Progenitor cell of endocrine pancreas (in vitro differentiated cells): ENCODE measurements around the gene GALNT14. TPM values are rescaled to one million over a fixed set of nuclear protein-coding genes. Genes with fewer than 3 reads are reported as not detected.

Source experiments
- DNase-seq: peaks from one replicate; pipeline ENCODE4 v3.0.0; 2021; ENCODE audit warnings: low spot score; ENCODE audit not compliant: unreplicated experiment
- H3K27ac Mint-ChIP-seq: 2 replicates; pipeline ENCODE4 v1.8.0; 2021; ENCODE audit warnings: mild to moderate bottlenecking, moderate library complexity, mixed read lengths
- H3K27me3 Mint-ChIP-seq: 2 replicates; pipeline ENCODE4 v1.8.0; 2021; ENCODE audit warnings: mixed read lengths
- H3K36me3 Mint-ChIP-seq: 2 replicates; pipeline ENCODE4 v1.8.0; 2022; ENCODE audit warnings: mixed read lengths; ENCODE audit not compliant: insufficient read depth
- H3K4me1 Mint-ChIP-seq: 2 replicates; pipeline ENCODE4 v1.8.0; 2021; ENCODE audit warnings: low read depth, mixed read lengths
- H3K4me3 Mint-ChIP-seq: 2 replicates; pipeline ENCODE4 v1.8.0; 2021; ENCODE audit warnings: low read depth, mild to moderate bottlenecking, moderate library complexity, mixed read lengths
- H3K9me3 Mint-ChIP-seq: 2 replicates; pipeline ENCODE4 v1.8.0; 2021; ENCODE audit warnings: low read depth, mixed read lengths
- CTCF ChIP-seq: fragments of 200-600 bp; sonication (generic); IDR thresholded peaks from one replicate; pipeline ENCODE4 v1.5.0; 2021; ENCODE audit warnings: antibody characterized with exemption, mild to moderate bottlenecking; ENCODE audit not compliant: unreplicated experiment
- total RNA-seq: library from RNA; stranded (reverse); gene quantifications from 2 replicates; pipeline ENCODE4 v1.2.1, GENCODE V29; 2021

The GALNT14 gene
- total RNA-seq, 1 donor from 2014 or later = 0.91 TPM

GRCh38 chr2:30869988-30870387, 268.3 kb downstream of the GALNT14 start:
- no peak overlapping the region for H3K27ac Mint-ChIP-seq
- DNase-seq = no peak
- H3K27me3 Mint-ChIP-seq = peaks cover 2% of the 10 kb centered on the region
- peaks cover 5% of the 10 kb centered on the region for H3K9me3 Mint-ChIP-seq
- no peak overlapping the region for H3K4me3 Mint-ChIP-seq
- no peak for TF ChIP-seq CTCF
- H3K4me1 Mint-ChIP-seq = peaks cover 11% of the 10 kb centered on the region
- no peaks in the 10 kb centered on the region for H3K36me3 Mint-ChIP-seq

- no peak for TF ChIP-seq CTCF
- Mint-ChIP-seq H3K27ac (no peak overlapping the region), H3K9me3 (no peaks in the 10 kb centered on the region), H3K36me3 (no peaks in the 10 kb centered on the region), H3K4me1 (peaks cover 6% of the 10 kb centered on the region), H3K4me3 (no peak overlapping the region), H3K27me3 (peaks cover 2% of the 10 kb centered on the region)
- no peak for DNase-seq
Measured at GRCh38 chr2:30867385-30867784, 270.9 kb downstream of the GALNT14 start.

- H3K4me3 Mint-ChIP-seq = no peak overlapping the region
- H3K9me3 Mint-ChIP-seq = no peaks in the 10 kb centered on the region
- no peaks in the 10 kb centered on the region for H3K36me3 Mint-ChIP-seq
- no peak for DNase-seq
- peaks cover 2% of the 10 kb centered on the region for H3K4me1 Mint-ChIP-seq
- no peak for TF ChIP-seq CTCF
- H3K27me3 Mint-ChIP-seq = peaks cover 2% of the 10 kb centered on the region
- no peak overlapping the region for H3K27ac Mint-ChIP-seq
Measured at GRCh38 chr2:30866974-30867373, 271.3 kb downstream of the GALNT14 start.

GRCh38 chr2:30865892-30866681, 272.2 kb downstream of the GALNT14 start:
- Mint-ChIP-seq H3K9me3 (no peaks in the 10 kb centered on the region), H3K4me3 (no peak overlapping the region), H3K4me1 (no peaks in the 10 kb centered on the region), H3K36me3 (no peaks in the 10 kb centered on the region), H3K27me3 (no peaks in the 10 kb centered on the region), H3K27ac (no peak overlapping the region)
- no peak for DNase-seq
- TF ChIP-seq CTCF = no peak

- Mint-ChIP-seq H3K36me3 (no peaks in the 10 kb centered on the region), H3K27me3 (no peaks in the 10 kb centered on the region), H3K4me3 (no peak overlapping the region), H3K4me1 (no peaks in the 10 kb centered on the region), H3K27ac (no peak overlapping the region), H3K9me3 (no peaks in the 10 kb centered on the region)
- no peak for TF ChIP-seq CTCF
- no peak for DNase-seq
Measured at GRCh38 chr2:30865243-30865642, 273.0 kb downstream of the GALNT14 start.
